ENCODE measurements around the gene C1orf216. TPM values are rescaled to one million over a fixed set of nuclear protein-coding genes. Genes with fewer than 3 reads are reported as not detected.

The C1orf216 gene
- total RNA-seq, 4 donors from 2014 or later: 23.6 to 35.4 (median 25.2) TPM

GRCh38 chr1:35666916-35667315 is 51.8 kb downstream of the C1orf216 start:
- H3K4me1 ChIP-seq: no peaks in the 10 kb centered on the region
- H3K36me3 ChIP-seq: no peaks in the 10 kb centered on the region
- TF ChIP-seq EP300 (IDR thresholded peaks at IDR 0.05) (no peak), POLR2A (IDR thresholded peaks at IDR 0.05) (no peak), POLR2AphosphoS5 (IDR thresholded peaks at IDR 0.05) (no peak), CTCF (IDR thresholded peaks at IDR 0.05) (no peak)
- H3K27ac ChIP-seq: no peak overlapping the region
- H3K9me3 ChIP-seq: no peaks in the 10 kb centered on the region
- 0 to 29% methylated on average over 1 of the region's 1 CpG for WGBS, 2 donors (ENCODE audit: low coverage in 1 of 2)
- peaks cover 36% of the 10 kb centered on the region for H3K27me3 ChIP-seq
- no peak overlapping the region for H3K4me3 ChIP-seq
- ATAC-seq: no peak

- no peak for ATAC-seq
- no peaks in the 10 kb centered on the region for H3K4me1 ChIP-seq
- WGBS, 2 donors (ENCODE audit: low coverage in 1 of 2): 84 to 85% methylated on average over 2 of the region's 2 CpGs
- H3K4me3 ChIP-seq: no peak overlapping the region
- peaks cover 34% of the 10 kb centered on the region for H3K27me3 ChIP-seq
- no peak overlapping the region for H3K27ac ChIP-seq
- TF ChIP-seq POLR2AphosphoS5 (IDR thresholded peaks at IDR 0.05) (no peak), POLR2A (IDR thresholded peaks at IDR 0.05) (no peak), EP300 (IDR thresholded peaks at IDR 0.05) (no peak)
- H3K36me3 ChIP-seq: no peaks in the 10 kb centered on the region
- H3K9me3 ChIP-seq: no peaks in the 10 kb centered on the region
Measured at GRCh38 chr1:35666216-35666615, 52.5 kb downstream of the C1orf216 start.

Other genes with a start within 250 kb of the C1orf216 start
- 10 to 100 TPM; 26.3 to 44.8 (median 38.9) TPM for gene KIAA0319L, start 161.5 kb downstream of the C1orf216 start, total RNA-seq
- gene NCDN, start 161.1 kb downstream of the C1orf216 start, total RNA-seq: 10 to 100 TPM; 16.6 to 41.2 (median 24.3) TPM
- under 1 TPM in 1 of 4 donors, not detected in 3; 0.27 TPM for gene TFAP2E, start 145.6 kb downstream of the C1orf216 start, total RNA-seq
- gene PSMB2, start 77.4 kb downstream of the C1orf216 start, total RNA-seq: 10 to 100 TPM; 31.0 to 39.3 (median 38.7) TPM
- gene CLSPN, start 51.1 kb upstream of the C1orf216 start, total RNA-seq: under 1 TPM in 3 of 4 donors, not detected in 1; 0.08 to 0.99 (median 0.13) TPM
- gene AGO4, start 89.1 kb upstream of the C1orf216 start, total RNA-seq: 10 to 100 TPM; 25.0 to 45.5 (median 31.1) TPM
- gene AGO1, start 164.3 kb upstream of the C1orf216 start, total RNA-seq: 10 to 100 TPM; 19.5 to 39.5 (median 24.1) TPM
- gene AGO3, start 212.2 kb upstream of the C1orf216 start, total RNA-seq: 10 to 100 TPM; 33.9 to 36.9 (median 34.2) TPM